Transverse colon (tissue), 4 donors: ENCODE results near the gene SACM1L. TPM values are rescaled to one million over a fixed set of nuclear protein-coding genes. Genes with fewer than 3 reads are reported as not detected.

Experiments used
- DNase-seq: peaks from one replicate; pipeline ENCODE4 v3.0.0-alpha.2; 2019
- H3K27ac ChIP-seq, 4 donors: fragments of 200-600 bp; sonication (generic); 2 replicates each; pipeline ENCODE4 v1.5.1; 2016 to 2018; ENCODE audit warnings: inconsistent platforms in 4 of 4
- H3K27me3 ChIP-seq: fragments of 200-600 bp; sonication (generic); 2 replicates; pipeline ENCODE4 v1.5.1; 2017; ENCODE audit warnings: inconsistent platforms
- H3K36me3 ChIP-seq, 4 donors: fragments of 200-600 bp; sonication (generic); 2 replicates each; pipeline ENCODE4 v1.5.1; 2017 to 2019; ENCODE audit warnings: inconsistent platforms in 4 of 4
- H3K4me1 ChIP-seq, 4 donors: fragments of 200-600 bp; sonication (generic); 2 replicates each; pipeline ENCODE4 v1.5.1; 2017 to 2020; ENCODE audit warnings: inconsistent platforms in 4 of 4
- H3K4me3 ChIP-seq, 4 donors: fragments of 200-600 bp; sonication (generic); 1 replicate in 1 of 4; 2 replicates in 3 of 4; pipeline versions ENCODE4 v1.5.1 to v1.6.1; 2017 to 2019; ENCODE audit warnings: inconsistent platforms in 4 of 4
- H3K9me3 ChIP-seq, 2 donors: fragments of 200-600 bp; sonication (generic); 2 replicates each; pipeline ENCODE4 v1.5.1; 2017 to 2019; ENCODE audit warnings: inconsistent platforms in 2 of 2
- CTCF ChIP-seq, 5 experiments: fragments of 200-600 bp in 3 of 5; fragments of 450-650 bp in 2 of 5; sonication (generic) in 3 of 5; IDR thresholded peaks; 1 replicate in 2 of 5; 2 replicates in 3 of 5; pipeline ENCODE4 v1.5.1; 2016 to 2017; ENCODE audit warnings: antibody characterized with exemption in 5 of 5, inconsistent platforms in 3 of 5, mild to moderate bottlenecking in 2 of 5, moderate library complexity in 1 of 5
- EP300 ChIP-seq: sonication (generic); formaldehyde crosslinking; IDR thresholded peaks from one replicate; pipeline ENCODE4 v1.6.1; 2017; ENCODE audit warnings: antibody characterized with exemption, low read depth
- POLR2A ChIP-seq: fragments of 450-650 bp; IDR thresholded peaks from one replicate; pipeline ENCODE4 v1.6.1; 2016; ENCODE audit warnings: antibody characterized with exemption, mild to moderate bottlenecking, moderate library complexity
- POLR2AphosphoS5 ChIP-seq, 3 donors: sonication (generic); formaldehyde crosslinking; IDR thresholded peaks; one replicate each; pipeline ENCODE4 v1.6.1; 2016; ENCODE audit warnings: antibody characterized with exemption in 3 of 3
- WGBS, 2 donors: methylation state at CpG; one replicate each; pipeline ENCODE4 v1.1.5; 2018; ENCODE audit warnings: low coverage in 1 of 2; 5-methylcytosine and 5-hydroxymethylcytosine counted together
- in situ Hi-C, 4 donors: fragments of 200-750 bp; cut with MboI; loops; one replicate each; pipeline versions ENCODE4 v1.15.0 to v1.15.1; 2017; ENCODE audit warnings: low sequenced_read_pairs in 3 of 4, low pct_ligation_motif_present in 1 of 4, low pct_unique_long_range_greater_than_20kb in 1 of 4
- intact Hi-C: fragments of 100-400 bp; cut with DNase I; formaldehyde crosslinking; loops from one replicate; pipeline ENCODE4 v1.15.1; 2023; ENCODE audit warnings: low total_unique reads
- total RNA-seq, 4 donors: library from RNA; depleted of rRNA; stranded (reverse); fragments of >200 nt; gene quantifications; one replicate each; pipeline ENCODE4 v1.1.0, GENCODE V29; 2016

Gene SACM1L
- total RNA-seq, 4 donors from 2014 or later, result 8.6 to 71.9 (median 53.8) TPM

DNA sequence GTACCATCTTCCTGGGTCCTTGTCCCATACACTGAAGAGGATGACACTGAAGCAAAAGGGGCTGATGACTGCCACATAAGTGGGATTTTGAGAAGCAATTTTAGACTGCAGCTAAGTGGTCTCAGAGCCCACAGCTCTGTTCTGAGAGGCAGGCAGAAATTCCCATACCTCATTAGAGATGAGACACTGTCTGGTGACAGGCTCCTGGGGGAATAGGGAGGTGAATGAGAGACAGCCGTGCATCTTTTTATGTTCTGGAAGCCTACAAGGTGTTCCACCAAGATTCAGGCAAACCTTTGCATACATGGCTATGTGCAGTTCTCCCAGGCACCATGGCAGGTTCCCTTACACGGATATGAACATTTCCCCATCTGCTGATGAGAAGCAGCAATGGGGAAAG is 47.4 kb upstream of the SACM1L start:
- Histone ChIP-seq H3K27ac (no peak overlapping the region), H3K9me3 (no peaks in the 10 kb centered on the region), H3K4me1 (peaks cover 5 to 65% (median 47%) of the 10 kb centered on the region in 4 donors), H3K27me3 (no peaks in the 10 kb centered on the region), H3K4me3 (no peak overlapping the region), H3K36me3 (no peaks in the 10 kb centered on the region)
- TF ChIP-seq POLR2A (no peak), EP300 (no peak), POLR2AphosphoS5 (IDR thresholded peaks at IDR 0.05) (no peak), CTCF (IDR thresholded peaks at IDR 0.05) (no peak)
- in situ Hi-C loops, result no loop called here
- WGBS, 2 donors, result 88% methylated on average over 2 of the region's 2 CpGs; no CpG with 5 or more reads in 1 of the 2 donors
- DNase-seq, result no peak
- intact Hi-C loops, result no loop called here

DNA sequence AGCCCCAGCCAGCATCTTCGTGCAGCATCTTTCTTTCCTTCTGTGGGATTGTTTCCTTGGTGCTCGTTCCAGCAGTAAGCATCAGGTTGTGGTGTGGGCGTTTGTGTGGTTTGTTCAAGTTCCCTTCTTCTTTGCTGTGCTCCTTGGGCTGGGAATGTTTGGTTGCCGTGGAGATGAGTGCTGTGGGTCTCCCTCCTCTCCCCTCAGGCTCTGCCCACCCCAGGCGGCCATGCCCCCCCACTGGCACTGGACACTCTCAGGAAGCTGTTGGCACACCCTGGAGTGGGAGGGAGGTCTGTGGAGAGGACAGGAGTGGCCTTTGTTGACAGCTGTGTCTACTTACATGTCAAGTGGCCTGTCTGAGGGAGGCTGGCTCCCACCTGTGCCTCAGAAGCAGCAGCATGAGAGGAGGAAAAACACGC is 46.5 kb upstream of the SACM1L start:
- Histone ChIP-seq H3K4me1 (peaks cover 11 to 75% (median 56%) of the 10 kb centered on the region in 4 donors), H3K4me3 (no peak overlapping the region), H3K27me3 (no peaks in the 10 kb centered on the region), H3K36me3 (no peaks in the 10 kb centered on the region), H3K9me3 (no peaks in the 10 kb centered on the region), H3K27ac (peak overlapping the region; percentile 3 to 53 (median 36))
- intact Hi-C loops (no loop called here), in situ Hi-C loops (no loop called here)
- TF ChIP-seq POLR2A (no peak), EP300 (no peak), POLR2AphosphoS5 (IDR thresholded peaks at IDR 0.05) (no peak), CTCF (IDR thresholded peaks at IDR 0.05) (no peak)
- 71 to 91% methylated on average over 4 to 6 of the region's 6 CpGs for WGBS, 2 donors
- no peak for DNase-seq

DNA sequence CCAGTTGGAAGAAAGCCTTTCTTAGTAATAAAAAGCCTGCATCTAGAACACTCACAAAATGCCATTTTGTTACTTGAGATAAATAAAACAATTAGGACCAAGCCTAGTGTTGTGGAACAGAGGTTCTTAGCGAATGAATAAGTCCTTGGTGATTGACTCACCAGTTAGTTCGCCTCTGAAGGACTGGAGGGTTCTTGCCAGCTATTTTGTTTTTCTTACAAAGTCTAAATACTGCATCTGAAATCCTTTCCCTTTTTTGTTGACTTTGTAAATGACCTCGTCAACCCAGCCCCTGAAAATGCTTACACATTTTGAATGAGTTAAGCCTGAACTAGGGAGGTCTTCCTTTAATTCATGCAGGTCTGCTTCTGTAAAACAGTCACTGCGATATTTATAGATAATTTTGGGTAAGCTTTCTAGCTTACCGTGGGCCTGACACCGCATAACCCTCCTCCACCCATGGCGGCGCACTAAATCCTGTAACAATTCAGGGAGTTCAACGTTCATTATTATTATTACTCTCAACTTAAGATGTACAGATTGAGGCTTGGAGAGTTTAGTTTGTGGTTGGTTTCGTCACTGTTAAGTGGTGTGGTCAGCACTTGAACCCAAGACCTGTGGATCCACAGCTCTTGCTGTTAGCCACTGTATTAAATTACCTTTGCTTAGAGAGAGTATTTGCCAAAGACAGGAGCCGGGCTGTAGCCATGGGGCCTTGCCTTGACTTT is 45.0 kb upstream of the SACM1L start:
- Histone ChIP-seq H3K4me3 (no peak overlapping the region), H3K4me1 (peaks cover 11 to 68% (median 51%) of the 10 kb centered on the region in 4 donors), H3K27ac (peak overlapping the region; percentile 23 to 77 (median 46)), H3K27me3 (no peaks in the 10 kb centered on the region), H3K9me3 (no peaks in the 10 kb centered on the region), H3K36me3 (no peaks in the 10 kb centered on the region)
- in situ Hi-C loops (no loop called here), intact Hi-C loops (no loop called here)
- DNase-seq, result no peak
- no peak for TF ChIP-seq POLR2A
- no peak for TF ChIP-seq CTCF (IDR thresholded peaks at IDR 0.05)
- TF ChIP-seq POLR2AphosphoS5 (IDR thresholded peaks at IDR 0.05), result peak in 1 of 3 donors; percentile 6
- TF ChIP-seq EP300, result no peak
- WGBS, 2 donors, result 77 to 86% methylated on average over 10 to 11 of the region's 11 CpGs

DNA sequence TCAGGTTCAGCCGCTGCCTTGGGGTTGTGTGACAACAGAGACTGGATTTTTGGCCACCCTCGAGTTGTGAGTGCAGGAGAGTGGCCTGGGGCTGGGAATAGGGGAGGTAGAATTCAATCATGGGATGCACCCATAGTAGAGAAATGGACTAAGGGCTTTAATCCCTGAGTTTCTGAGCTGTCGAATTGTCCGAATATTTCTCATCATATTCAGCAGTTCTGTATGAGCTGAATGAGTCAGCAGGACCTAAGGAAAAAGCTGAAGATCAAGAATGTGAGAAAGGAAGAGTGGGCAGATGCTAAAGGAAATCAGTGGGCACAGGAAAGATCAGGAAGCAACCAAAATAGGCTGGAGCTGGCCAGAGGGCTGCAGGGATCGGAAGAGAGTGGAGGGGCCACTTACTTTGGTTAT is 44.4 kb upstream of the SACM1L start:
- Histone ChIP-seq H3K27me3 (no peaks in the 10 kb centered on the region), H3K4me3 (no peak overlapping the region), H3K36me3 (no peaks in the 10 kb centered on the region), H3K4me1 (peaks cover 11 to 64% (median 51%) of the 10 kb centered on the region in 4 donors), H3K9me3 (no peaks in the 10 kb centered on the region), H3K27ac (peak overlapping the region; percentile 23 to 77 (median 52))
- WGBS, 2 donors, result 50 to 73% methylated on average over 2 to 5 of the region's 5 CpGs
- in situ Hi-C loops, result no loop called here
- TF ChIP-seq POLR2A (no peak), CTCF (IDR thresholded peaks at IDR 0.05) (no peak), POLR2AphosphoS5 (IDR thresholded peaks at IDR 0.05) (no peak), EP300 (no peak)
- intact Hi-C loops, result no loop called here
- DNase-seq, result no peak
